ENCODE results near the gene ZBTB21.

- TF ChIP-seq, protein P1, sequence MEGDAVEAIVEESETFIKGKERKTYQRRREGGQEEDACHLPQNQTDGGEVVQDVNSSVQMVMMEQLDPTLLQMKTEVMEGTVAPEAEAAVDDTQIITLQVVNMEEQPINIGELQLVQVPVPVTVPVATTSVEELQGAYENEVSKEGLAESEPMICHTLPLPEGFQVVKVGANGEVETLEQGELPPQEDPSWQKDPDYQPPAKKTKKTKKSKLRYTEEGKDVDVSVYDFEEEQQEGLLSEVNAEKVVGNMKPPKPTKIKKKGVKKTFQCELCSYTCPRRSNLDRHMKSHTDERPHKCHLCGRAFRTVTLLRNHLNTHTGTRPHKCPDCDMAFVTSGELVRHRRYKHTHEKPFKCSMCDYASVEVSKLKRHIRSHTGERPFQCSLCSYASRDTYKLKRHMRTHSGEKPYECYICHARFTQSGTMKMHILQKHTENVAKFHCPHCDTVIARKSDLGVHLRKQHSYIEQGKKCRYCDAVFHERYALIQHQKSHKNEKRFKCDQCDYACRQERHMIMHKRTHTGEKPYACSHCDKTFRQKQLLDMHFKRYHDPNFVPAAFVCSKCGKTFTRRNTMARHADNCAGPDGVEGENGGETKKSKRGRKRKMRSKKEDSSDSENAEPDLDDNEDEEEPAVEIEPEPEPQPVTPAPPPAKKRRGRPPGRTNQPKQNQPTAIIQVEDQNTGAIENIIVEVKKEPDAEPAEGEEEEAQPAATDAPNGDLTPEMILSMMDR (IDR thresholded peaks at IDR 0.05; ENCODE audit: low read depth, low read length, poor library complexity, severe bottlenecking): no peak
- TF ChIP-seq EZH2phosphoT487 (IDR thresholded peaks at IDR 0.05; ENCODE audit: borderline replicate concordance, low read length): no peak
These were observed 38.3 kb downstream of the ZBTB21 start for GRCh38 chr21:41971891-41972290.

Data from DOHH2 (cell line).